ENCODE data around the gene GPSM3. TPM values are rescaled to one million over a fixed set of nuclear protein-coding genes. Genes with fewer than 3 reads are reported as not detected.

GPSM3 gene
- total and polyA plus RNA-seq, 2 donors from 2014 or later = 6.2 to 28.1 TPM

GRCh38 chr6:32210191-32210601 is 17.8 kb upstream of the GPSM3 start:
- Histone ChIP-seq H3K27ac (ENCODE audit: low read depth in 2 of 2, low read length in 2 of 2) (no peak overlapping the region), H3K4me1 (ENCODE audit: control insufficient read depth in 2 of 3, insufficient read depth in 2 of 3, low read depth in 1 of 3, low read length in 3 of 3) (no peaks in the 10 kb centered on the region), H3K36me3 (ENCODE audit: control insufficient read depth in 2 of 3, insufficient read depth in 3 of 3, low read length in 3 of 3) (no peaks in the 10 kb centered on the region), H3K9ac (ENCODE audit: low read length in 3 of 3) (no peak overlapping the region), H3K9me3 (ENCODE audit: control insufficient read depth in 2 of 3, insufficient read depth in 1 of 3, low read length in 3 of 3) (no peaks in the 10 kb centered on the region), H3K27me3 (ENCODE audit: control insufficient read depth, insufficient read depth, low read length) (no peaks in the 10 kb centered on the region), H3K4me3 (ENCODE audit: low read length in 3 of 3) (no peak overlapping the region)
- FAIRE-seq (no peak), DNase-seq (no peak)
- TF ChIP-seq CTCF (IDR thresholded peaks at IDR 0.05; ENCODE audit: borderline replicate concordance, extremely low read depth, insufficient read depth) = no peak
- intact Hi-C loops (cut with DNase I) = no loop called here

GRCh38 chr6:32208996-32209395 is 16.6 kb upstream of the GPSM3 start:
- Histone ChIP-seq H3K9me3 (ENCODE audit: control insufficient read depth in 2 of 3, insufficient read depth in 1 of 3, low read length in 3 of 3) (no peaks in the 10 kb centered on the region), H3K27ac (ENCODE audit: low read depth in 2 of 2, low read length in 2 of 2) (no peak overlapping the region), H3K9ac (ENCODE audit: low read length in 3 of 3) (no peak overlapping the region), H3K27me3 (ENCODE audit: control insufficient read depth, insufficient read depth, low read length) (no peaks in the 10 kb centered on the region), H3K4me1 (ENCODE audit: control insufficient read depth in 2 of 3, insufficient read depth in 2 of 3, low read depth in 1 of 3, low read length in 3 of 3) (no peaks in the 10 kb centered on the region), H3K36me3 (ENCODE audit: control insufficient read depth in 2 of 3, insufficient read depth in 3 of 3, low read length in 3 of 3) (no peaks in the 10 kb centered on the region), H3K4me3 (ENCODE audit: low read length in 3 of 3) (no peak overlapping the region)
- FAIRE-seq = no peak
- TF ChIP-seq CTCF (IDR thresholded peaks at IDR 0.05; ENCODE audit: borderline replicate concordance, extremely low read depth, insufficient read depth) = no peak
- intact Hi-C loops (cut with DNase I) = no loop called here
- DNase-seq = no peak

GRCh38 chr6:32204268-32204715 is 11.8 kb upstream of the GPSM3 start:
- no peak for DNase-seq
- H3K4me1 ChIP-seq (ENCODE audit: control insufficient read depth in 2 of 3, insufficient read depth in 2 of 3, low read depth in 1 of 3, low read length in 3 of 3) = no peaks in the 10 kb centered on the region
- no peaks in the 10 kb centered on the region for H3K27me3 ChIP-seq (ENCODE audit: control insufficient read depth, insufficient read depth, low read length)
- H3K4me3 ChIP-seq (ENCODE audit: low read length in 3 of 3) = no peak overlapping the region
- H3K27ac ChIP-seq (ENCODE audit: low read depth in 2 of 2, low read length in 2 of 2) = no peak overlapping the region
- no peak overlapping the region for H3K9ac ChIP-seq (ENCODE audit: low read length in 3 of 3)
- no peaks in the 10 kb centered on the region for H3K9me3 ChIP-seq (ENCODE audit: control insufficient read depth in 2 of 3, insufficient read depth in 1 of 3, low read length in 3 of 3)
- H3K36me3 ChIP-seq (ENCODE audit: control insufficient read depth in 2 of 3, insufficient read depth in 3 of 3, low read length in 3 of 3) = no peaks in the 10 kb centered on the region
- no peak for TF ChIP-seq CTCF (IDR thresholded peaks at IDR 0.05; ENCODE audit: borderline replicate concordance, extremely low read depth, insufficient read depth)
- no peak for FAIRE-seq
- intact Hi-C loops (cut with DNase I) = no loop called here

Data from kidney (tissue), 14 donors.